Stimulated activated CD4-positive, alpha-beta T cell treated with anti-CD3 and anti-CD28 coated beads, Interleukin-1b, Interleukin-23, amount 100 ng/mL, for 48 hours (primary cell): ENCODE measurements around the gene TSPAN18.

Experiments used
- DNase-seq: peaks from one replicate; pipeline ENCODE4 v3.0.0-alpha.2; 2020

The TSPAN18 gene

DNA sequence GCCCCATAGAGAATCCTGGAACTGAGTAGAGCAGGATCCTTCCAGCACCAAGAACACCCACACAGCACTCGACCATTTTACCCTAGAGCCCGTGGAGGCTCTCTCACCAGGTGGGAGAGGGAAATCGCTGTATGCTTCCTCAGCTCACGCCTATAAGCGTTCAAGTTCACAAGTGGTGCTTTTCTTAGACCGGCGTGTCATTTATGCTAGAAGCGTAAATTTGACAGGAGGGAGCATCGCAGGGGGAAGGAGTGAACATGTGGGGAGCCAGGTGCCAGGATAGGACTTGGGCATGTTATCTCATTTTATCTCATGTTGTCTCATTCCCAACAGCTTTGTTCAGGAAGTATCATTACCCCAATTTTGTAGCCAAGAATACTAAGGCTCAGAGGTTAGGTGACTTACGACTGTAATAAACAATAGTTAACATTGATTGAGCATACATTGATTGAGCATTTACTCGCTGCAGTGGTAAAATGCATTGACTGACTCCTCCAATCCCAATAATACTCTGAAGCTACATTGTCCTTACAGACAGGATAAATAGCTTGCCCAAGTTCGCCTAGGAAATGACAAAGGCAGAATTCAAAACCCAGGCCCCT is 243.0 kb downstream of the TSPAN18 start:
- no peak for DNase-seq

DNA sequence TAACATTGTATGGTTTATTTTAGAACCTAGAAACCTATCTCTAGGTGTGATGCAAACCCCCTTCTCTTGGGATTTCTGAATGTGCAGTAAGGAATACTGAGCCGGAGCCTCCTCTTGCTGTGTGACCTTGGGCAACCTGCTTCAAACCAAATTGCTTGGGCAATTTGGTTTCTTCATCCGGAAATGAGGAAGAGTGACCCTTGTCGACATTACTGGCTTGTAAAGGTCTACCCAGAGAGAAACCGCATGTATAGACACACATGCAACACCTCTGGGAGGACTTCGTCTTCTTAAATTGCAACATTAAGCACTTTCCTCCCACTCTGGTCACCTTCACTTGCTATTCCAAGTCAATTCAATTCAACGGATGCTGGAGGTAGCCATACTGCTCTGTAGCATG is 243.5 kb downstream of the TSPAN18 start:
- no peak for DNase-seq

DNA sequence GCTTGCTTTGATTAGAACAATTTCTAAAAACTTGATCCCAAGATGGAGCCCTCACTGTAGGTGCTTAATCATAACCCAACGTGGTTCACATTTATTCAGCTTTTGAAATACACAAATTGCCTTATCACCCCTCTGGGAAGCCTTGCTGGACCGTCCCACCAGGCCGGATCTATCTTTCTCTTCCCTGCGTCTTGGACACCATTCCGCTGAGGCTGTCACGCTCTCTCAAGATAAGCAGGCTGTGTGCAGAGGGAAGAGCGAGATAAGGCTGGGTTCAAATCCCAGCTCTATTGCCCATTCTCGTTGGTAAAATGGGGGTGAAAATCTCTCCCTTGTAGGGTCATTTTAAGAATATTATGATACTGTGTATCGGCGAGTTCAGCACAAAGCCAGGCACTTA is 244.4 kb downstream of the TSPAN18 start:
- no peak for DNase-seq

DNA sequence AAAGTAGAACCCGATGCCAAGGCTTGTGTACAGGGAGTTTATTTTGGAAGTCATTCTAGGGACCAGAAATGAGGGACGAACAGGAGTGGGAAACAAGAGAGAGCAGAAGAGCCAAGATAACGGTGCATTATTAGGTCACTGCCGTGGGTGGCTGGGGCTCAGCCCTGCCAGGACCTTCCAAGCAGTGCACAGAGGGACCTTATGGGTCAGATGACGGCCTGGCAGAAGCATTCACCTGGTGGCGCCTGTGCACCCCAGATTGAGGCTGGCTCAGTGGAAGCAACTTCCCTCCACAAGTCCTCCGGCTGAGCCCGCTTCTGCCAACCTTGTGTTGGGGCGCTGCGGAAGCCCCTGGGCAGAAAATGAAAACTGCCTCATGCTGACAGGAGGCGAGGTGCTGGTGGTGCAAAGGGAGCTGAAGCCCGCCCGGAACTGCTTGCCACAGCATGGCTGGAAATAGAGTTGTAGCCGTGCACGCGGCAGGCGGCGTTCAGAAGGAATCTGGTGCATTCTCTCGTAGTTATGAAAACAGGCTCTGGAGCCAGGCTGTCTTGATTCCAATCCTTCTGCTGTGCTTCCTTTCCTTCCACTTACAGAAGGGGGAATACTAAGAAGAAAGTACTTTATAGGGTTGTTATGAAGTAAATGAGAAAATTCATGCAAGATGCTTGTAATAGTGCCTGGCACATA is 246.1 kb downstream of the TSPAN18 start:
- no peak for DNase-seq

DNA sequence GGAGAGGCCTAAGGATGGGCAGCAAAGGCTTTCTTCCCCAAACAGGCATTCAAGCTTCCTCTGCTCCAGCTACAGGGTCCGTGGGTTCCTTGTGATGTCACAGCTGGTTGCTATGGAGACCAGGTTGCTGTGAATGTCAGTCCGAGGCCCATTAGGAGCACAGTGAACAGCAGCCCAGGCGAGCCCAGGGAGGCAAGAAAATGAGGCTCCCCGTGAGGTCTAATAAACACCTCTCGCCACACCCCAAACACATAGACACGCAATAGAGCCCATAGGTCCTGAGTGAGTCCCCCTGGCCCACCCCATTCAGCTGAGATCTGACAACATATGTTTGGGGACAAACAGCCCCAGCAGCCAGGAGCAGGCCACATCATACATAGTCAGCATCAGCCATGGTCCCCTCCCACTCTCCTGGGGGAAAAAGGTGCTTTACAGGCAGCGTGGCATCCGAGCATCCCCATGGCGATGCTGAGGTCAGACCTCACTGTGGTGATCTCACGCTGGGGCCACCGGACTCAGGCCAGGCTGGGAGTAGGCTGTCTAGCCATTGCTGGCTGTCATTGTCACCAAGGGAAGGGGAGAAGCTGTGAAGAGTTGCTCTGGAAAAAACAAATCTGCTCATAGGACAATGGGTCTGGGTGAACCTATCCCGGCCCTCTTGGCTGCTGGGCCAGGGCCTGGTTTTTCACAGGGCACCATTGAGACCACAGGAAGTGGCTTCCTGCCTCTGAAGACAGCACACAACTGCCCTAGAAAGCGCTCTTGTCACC is 247.1 kb downstream of the TSPAN18 start:
- no peak for DNase-seq

DNA sequence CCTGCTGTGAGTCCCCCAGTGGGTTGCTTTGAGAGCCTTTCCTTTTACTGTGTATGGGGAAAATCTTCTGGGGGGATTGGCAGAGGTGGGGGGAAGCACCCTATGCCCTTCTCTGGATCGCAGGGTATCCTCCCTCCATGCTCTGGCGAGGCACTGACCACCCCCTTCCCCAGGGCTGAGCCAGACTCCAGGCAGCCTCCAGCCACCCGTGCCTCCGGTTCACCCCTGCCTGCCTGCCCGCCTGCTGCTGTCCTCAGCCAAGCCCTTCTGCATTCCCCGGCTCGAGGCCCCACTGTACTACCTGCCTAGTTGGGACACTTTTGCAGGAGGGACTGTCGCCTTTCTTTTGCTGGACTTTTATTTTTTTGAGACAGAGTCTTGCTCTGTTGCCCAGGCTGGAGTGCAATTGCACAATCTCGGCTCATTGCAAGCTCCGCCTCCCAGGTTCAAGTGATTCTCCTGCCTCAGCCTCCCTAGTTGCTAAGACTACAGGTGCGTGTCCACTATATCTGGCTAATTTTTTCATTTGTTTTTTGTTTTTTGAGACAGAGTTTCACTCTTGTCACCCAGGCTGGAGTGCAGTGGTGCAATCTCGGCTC is 247.7 kb downstream of the TSPAN18 start:
- no peak for DNase-seq

DNA sequence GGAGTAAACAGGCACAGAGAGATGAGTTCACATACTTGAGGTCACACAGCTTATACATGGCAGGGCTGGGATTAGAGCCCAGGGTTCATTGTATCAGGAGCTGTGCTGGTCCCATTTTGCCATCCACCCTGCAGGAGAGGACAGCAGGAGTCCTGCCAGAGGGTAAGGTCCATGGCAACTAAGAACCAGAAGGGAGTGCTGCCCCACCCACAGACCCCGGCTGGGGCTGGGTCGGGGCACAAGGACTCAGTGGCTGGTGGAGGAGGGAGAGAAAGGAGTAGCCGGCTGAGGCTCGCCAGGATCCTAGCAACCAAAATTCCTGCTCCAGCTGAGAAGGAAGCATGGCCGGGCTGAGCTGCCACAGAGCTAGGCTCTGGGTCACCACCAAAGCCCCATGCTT is 249.8 kb downstream of the TSPAN18 start:
- no peak for DNase-seq

DNA sequence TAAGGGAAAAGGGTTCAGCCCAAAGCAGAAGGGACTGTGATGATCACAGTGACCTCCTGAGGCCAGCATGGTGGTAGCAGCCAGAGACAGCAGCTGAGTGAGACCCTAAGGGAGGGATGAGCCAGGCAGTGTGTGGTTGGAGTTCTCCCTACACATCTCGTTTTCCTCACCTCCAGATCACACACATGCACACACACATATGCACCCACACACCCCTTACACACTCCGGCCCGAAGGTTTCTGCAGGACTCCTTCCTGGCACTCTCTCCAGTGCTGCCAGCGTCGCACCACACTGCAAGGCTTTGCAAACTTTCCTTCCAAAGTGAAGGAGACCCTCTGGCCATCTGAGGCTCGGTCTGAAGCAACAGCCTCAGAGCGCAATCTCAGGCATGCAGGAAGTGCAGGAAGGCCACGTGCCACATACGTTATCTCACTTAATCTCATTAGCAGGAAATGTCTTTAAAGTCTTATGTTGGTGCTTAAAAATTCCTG is 250.8 kb downstream of the TSPAN18 start:
- DNase-seq: no peak

DNA sequence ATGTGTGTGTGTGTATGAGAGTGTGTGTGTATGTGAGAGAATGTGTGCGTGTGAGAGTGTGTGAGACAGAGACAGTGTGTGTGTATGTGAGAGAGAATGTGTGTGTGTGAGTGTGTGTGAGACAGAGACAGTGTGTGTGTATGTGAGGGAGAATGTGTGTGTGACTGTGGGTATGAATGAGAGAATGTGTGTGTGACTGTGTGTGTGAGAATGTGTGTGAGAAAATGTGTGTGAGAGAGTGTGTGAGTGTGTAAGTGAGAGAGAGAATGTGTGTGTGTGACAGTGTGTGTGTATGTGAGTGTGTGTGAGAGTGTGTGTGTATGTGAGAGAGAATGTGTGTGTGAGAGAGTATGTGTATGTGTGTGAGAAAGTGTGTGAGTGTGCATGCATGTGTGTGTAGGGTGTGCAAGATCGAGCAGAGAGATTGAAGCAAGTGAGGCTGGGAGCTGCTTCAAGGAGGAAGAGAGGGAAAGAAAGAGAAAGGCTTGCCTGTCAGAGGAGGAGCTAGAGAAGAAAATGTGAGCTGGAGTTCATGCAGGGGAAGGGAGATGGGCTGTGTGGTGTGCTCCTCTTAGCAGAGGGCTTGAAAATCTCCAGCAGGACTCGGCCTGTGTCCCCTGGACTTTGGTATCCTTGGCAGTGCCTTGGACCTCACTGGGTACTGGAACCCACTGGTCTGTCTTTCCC is 251.7 kb downstream of the TSPAN18 start:
- DNase-seq: no peak

DNA sequence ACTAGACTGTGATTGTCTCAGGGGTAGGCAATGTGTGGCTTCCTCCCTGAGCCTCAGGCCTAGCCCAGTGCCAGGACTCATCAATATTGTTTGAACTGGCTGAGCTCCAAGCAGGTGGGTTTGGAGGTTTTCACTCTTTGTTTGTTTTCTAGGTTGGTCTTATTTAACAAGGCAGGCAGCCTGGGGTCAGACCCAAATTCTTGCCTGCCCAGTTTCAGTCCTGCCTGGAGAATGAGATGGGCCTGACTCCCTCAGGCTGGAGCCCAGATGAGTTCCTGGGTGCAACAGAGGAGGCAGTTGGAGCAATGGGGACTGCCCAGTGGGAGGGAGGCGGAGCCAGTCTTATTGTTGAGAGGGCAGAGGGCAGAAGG is 252.2 kb downstream of the TSPAN18 start:
- no peak for DNase-seq

DNA sequence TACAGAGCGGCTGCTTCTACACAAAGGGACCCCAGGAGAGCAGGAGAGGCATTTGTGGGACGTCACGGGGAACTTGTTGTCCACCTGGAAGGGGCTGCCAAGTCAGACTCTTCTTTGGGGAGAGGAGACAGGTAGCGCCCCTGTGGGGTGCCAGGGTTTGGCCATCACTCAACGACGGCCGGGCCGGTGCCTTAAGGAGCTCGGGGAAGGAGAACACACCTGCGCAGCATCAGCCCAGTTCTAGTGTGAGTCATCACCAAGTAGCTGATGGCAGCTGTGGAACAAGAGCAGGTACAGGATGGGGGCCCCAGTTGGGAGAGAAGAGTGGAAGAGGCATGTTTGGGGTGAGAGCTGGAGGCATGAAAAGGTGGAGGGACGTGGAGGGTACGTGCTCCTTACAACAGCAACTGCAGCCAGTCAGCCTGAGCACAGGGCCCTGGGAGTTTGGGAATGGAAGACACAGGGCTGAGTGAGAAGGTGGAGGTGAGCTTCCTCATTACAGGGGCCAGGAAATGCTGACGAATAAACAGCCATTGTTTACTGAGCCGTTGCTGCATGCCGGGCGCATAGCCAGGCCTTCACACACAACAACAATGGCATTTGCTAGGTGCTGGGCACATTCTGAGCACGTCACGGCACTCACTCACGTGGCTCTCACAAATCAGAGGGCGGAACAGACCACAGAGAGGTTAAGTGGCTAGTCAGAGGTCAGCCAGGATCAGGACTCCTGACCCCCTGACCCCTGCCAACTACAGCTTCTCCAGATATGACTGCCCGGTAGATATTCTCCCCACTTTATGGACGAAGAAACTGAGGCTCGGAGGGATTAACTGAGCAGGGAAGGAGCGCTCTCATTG is 253.0 kb downstream of the TSPAN18 start:
- DNase-seq: no peak

DNA sequence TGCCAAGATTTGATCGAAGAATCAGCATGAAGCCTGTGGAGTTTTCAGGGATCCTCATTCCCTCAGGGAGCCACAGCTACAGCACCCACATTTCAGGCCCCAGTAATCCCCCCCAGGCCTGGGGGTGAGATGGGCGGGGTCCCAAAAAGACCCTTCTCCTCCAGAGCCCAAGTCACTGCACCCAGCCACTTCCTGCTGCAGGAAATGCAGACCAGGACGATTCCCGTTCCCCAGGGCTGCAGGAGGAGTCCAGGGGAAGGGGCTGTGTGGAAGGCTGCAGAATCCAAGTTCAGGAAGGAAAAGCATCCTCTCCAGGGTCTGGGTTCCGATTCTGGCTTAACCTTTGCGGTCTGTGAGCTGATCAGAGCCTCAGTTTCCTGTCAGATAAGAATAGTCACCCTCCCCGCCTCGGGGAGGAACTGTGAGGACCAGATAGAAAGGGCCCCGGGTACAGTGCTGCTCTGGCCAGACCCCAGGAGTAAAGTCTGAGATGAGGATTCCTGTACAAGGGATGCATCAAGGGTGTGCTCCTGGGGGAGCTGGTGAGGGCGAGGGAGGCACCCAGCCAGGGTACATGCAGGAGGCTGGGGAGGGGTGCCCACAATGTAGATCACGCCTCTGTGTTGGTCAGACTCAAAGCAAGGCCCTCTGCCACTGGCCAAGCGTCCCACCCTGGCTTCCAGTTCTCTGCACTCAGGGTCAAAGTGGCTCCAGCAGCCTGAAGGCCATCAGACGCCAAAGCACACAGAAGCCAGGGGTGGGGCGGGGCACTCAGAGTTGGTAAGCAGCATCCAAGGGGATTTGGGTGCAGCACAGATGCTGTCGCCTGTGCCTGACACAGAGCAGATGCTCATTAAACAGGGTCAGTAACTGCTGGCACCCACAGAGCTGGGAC is 254.0 kb downstream of the TSPAN18 start:
- DNase-seq: no peak
